ENCODE measurements around the gene SH2D2A. TPM values are rescaled to one million over a fixed set of nuclear protein-coding genes. Genes with fewer than 3 reads are reported as not detected.

SH2D2A gene
- total and polyA plus RNA-seq, 2 experiments from 2014 or later: 0.43 TPM; not detected in 1

- TF ChIP-seq EZH2phosphoT487 (IDR thresholded peaks at IDR 0.05; ENCODE audit: insufficient read depth, low read depth) (no peak), EZH2 (IDR thresholded peaks at IDR 0.05; ENCODE audit: insufficient read depth, poor library complexity, severe bottlenecking) (no peak)
- in situ Hi-C loops (cut with MboI): loop anchor here (10.0 kb wide), 1 partner anchor 90 kb away; no protein-coding TSS in a partner anchor
- 61 to 65% methylated on average over 7 of the region's 7 CpGs for WGBS, 2 experiments (ENCODE audit: low coverage in 1 of 2, low lambda C conversion rate in 2 of 2, missing lambda C conversion rate in 2 of 2)
- Histone ChIP-seq H3K9ac (no peak overlapping the region), H3F3A (ENCODE audit: insufficient read depth) (peaks cover 46% of the 10 kb centered on the region), H3K36me3 (ENCODE audit: low read depth) (peaks cover 64% of the 10 kb centered on the region), H3K9me3 (ENCODE audit: low read depth) (no peaks in the 10 kb centered on the region), H3K4me1 (ENCODE audit: insufficient read depth) (peaks cover 10% of the 10 kb centered on the region), H3K79me2 (ENCODE audit: insufficient read depth) (peaks cover 20% of the 10 kb centered on the region), H3K27me3 (replicated peaks; ENCODE audit: insufficient read depth) (no peaks in the 10 kb centered on the region), H3K4me2 (ENCODE audit: unreplicated experiment) (no peak overlapping the region), H3K9me2 (ENCODE audit: insufficient read depth) (no peaks in the 10 kb centered on the region), H3K4me3 (no peak overlapping the region), H3K27ac (no peak overlapping the region), H2AFZ (no peak overlapping the region), H4K20me1 (ENCODE audit: insufficient read depth) (peaks cover 6% of the 10 kb centered on the region; the same call in 1 of the 2 replicates)
- DNase-seq: peak; percentile 37
Measured at GRCh38 chr1:156794506-156795373, 21.9 kb downstream of the SH2D2A start.

- H4K20me1 ChIP-seq (ENCODE audit: insufficient read depth): peaks cover 6% of the 10 kb centered on the region; the same call in 1 of the 2 replicates
Measured at GRCh38 chr1:156789621-156790318, 26.9 kb downstream of the SH2D2A start.

DNA sequence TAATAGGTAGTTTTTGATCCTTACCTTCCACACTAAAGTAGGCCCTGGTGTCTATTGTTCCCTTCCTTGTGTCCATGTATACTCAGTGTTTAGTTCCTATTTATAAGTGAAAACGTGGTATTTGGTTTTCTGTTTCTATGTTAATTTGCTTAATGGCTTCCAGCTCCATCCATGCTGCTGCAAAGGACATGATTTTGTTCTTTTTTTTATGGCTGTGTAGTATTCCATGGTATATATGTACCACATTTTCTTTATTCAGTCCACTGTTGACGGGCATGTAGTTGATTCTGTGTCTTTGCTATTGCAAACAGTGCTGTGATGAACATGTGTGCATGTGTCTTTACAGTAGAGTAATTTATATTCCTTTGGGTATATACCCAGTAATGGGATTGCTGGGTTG is 28.5 kb downstream of the SH2D2A start:
- Histone ChIP-seq H3K9me3 (ENCODE audit: low read depth) (no peaks in the 10 kb centered on the region), H3K27me3 (replicated peaks; ENCODE audit: insufficient read depth) (no peaks in the 10 kb centered on the region)

More at GRCh38 chr1:156789621-156790318, 26.9 kb downstream of the SH2D2A start:
- H3K4me1 ChIP-seq (ENCODE audit: insufficient read depth): no peaks in the 10 kb centered on the region
- WGBS, 2 experiments (ENCODE audit: low coverage in 1 of 2, low lambda C conversion rate in 2 of 2, missing lambda C conversion rate in 2 of 2): 91 to 92% methylated on average over 4 of the region's 4 CpGs
- H3K79me2 ChIP-seq (ENCODE audit: insufficient read depth): peaks cover 64% of the 10 kb centered on the region
- no peaks in the 10 kb centered on the region for H3K9me3 ChIP-seq (ENCODE audit: low read depth)
- no peak overlapping the region for H3K4me3 ChIP-seq
- H3K4me2 ChIP-seq (ENCODE audit: unreplicated experiment): no peak overlapping the region
- DNase-seq: no peak
- peaks cover 30% of the 10 kb centered on the region for H3K36me3 ChIP-seq (ENCODE audit: low read depth)
- no peak overlapping the region for H2AFZ ChIP-seq
- no peak overlapping the region for H3K9ac ChIP-seq
- in situ Hi-C loops (cut with MboI): loop anchor here (10.0 kb wide), 1 partner anchor 95 kb away; no protein-coding TSS in a partner anchor
- no peak overlapping the region for H3K27ac ChIP-seq
- no peaks in the 10 kb centered on the region for H3K27me3 ChIP-seq (replicated peaks; ENCODE audit: insufficient read depth)
- no peak for TF ChIP-seq EZH2 (IDR thresholded peaks at IDR 0.05; ENCODE audit: insufficient read depth, poor library complexity, severe bottlenecking)
- no peak for TF ChIP-seq EZH2phosphoT487 (IDR thresholded peaks at IDR 0.05; ENCODE audit: insufficient read depth, low read depth)
- H3F3A ChIP-seq (ENCODE audit: insufficient read depth): peaks cover 8% of the 10 kb centered on the region
- no peaks in the 10 kb centered on the region for H3K9me2 ChIP-seq (ENCODE audit: insufficient read depth)

GRCh38 chr1:156786640-156787039 is 30.0 kb downstream of the SH2D2A start:
- TF ChIP-seq EZH2 (IDR thresholded peaks at IDR 0.05; ENCODE audit: insufficient read depth, poor library complexity, severe bottlenecking) (no peak), EZH2phosphoT487 (IDR thresholded peaks at IDR 0.05; ENCODE audit: insufficient read depth, low read depth) (no peak)
- in situ Hi-C loops (cut with MboI): no loop called here
- no peaks in the 10 kb centered on the region for H3K9me2 ChIP-seq (ENCODE audit: insufficient read depth)
- H3K4me3 ChIP-seq: no peak overlapping the region
- peaks cover 10% of the 10 kb centered on the region for H3F3A ChIP-seq (ENCODE audit: insufficient read depth)
- H4K20me1 ChIP-seq (ENCODE audit: insufficient read depth): peaks cover 13% of the 10 kb centered on the region; the same call in 1 of the 2 replicates
- no peaks in the 10 kb centered on the region for H3K27me3 ChIP-seq (replicated peaks; ENCODE audit: insufficient read depth)
- no peak overlapping the region for H3K4me2 ChIP-seq (ENCODE audit: unreplicated experiment)
- DNase-seq: no peak
- peaks cover 11% of the 10 kb centered on the region; the same call in 1 of the 2 replicates for H3K36me3 ChIP-seq (ENCODE audit: low read depth)
- no peak overlapping the region for H3K27ac ChIP-seq
- H3K9ac ChIP-seq: no peak overlapping the region
- WGBS, 2 experiments (ENCODE audit: low coverage in 1 of 2, low lambda C conversion rate in 2 of 2, missing lambda C conversion rate in 2 of 2): 91 to 93% methylated on average over 10 of the region's 10 CpGs
- H3K79me2 ChIP-seq (ENCODE audit: insufficient read depth): peaks cover 92% of the 10 kb centered on the region
- H3K4me1 ChIP-seq (ENCODE audit: insufficient read depth): peaks cover 7% of the 10 kb centered on the region
- H3K9me3 ChIP-seq (ENCODE audit: low read depth): no peaks in the 10 kb centered on the region
- H2AFZ ChIP-seq: no peak overlapping the region

More for the DNA sequence above, 28.5 kb downstream of the SH2D2A start:
- no peak for DNase-seq
- no peaks in the 10 kb centered on the region for H3K9me2 ChIP-seq (ENCODE audit: insufficient read depth)
- H2AFZ ChIP-seq: no peak overlapping the region
- no peak overlapping the region for H3K4me3 ChIP-seq
- TF ChIP-seq EZH2phosphoT487 (IDR thresholded peaks at IDR 0.05; ENCODE audit: insufficient read depth, low read depth): no peak
- no peak for TF ChIP-seq EZH2 (IDR thresholded peaks at IDR 0.05; ENCODE audit: insufficient read depth, poor library complexity, severe bottlenecking)
- no peak overlapping the region for H3K27ac ChIP-seq
- H3K79me2 ChIP-seq (ENCODE audit: insufficient read depth): peaks cover 77% of the 10 kb centered on the region
- WGBS, 2 experiments (ENCODE audit: low coverage in 1 of 2, low lambda C conversion rate in 2 of 2, missing lambda C conversion rate in 2 of 2): 73 to 78% methylated on average over 2 of the region's 2 CpGs
- H4K20me1 ChIP-seq (ENCODE audit: insufficient read depth): peaks cover 6% of the 10 kb centered on the region; the same call in 1 of the 2 replicates
- peaks cover 5% of the 10 kb centered on the region; the same call in 1 of the 2 replicates for H3F3A ChIP-seq (ENCODE audit: insufficient read depth)
- in situ Hi-C loops (cut with MboI): no loop called here
- H3K36me3 ChIP-seq (ENCODE audit: low read depth): peaks cover 19% of the 10 kb centered on the region; the same call in 1 of the 2 replicates
- H3K4me1 ChIP-seq (ENCODE audit: insufficient read depth): no peaks in the 10 kb centered on the region
- no peak overlapping the region for H3K9ac ChIP-seq
- H3K4me2 ChIP-seq (ENCODE audit: unreplicated experiment): no peak overlapping the region
